Activated CD4-positive, alpha-beta T cell treated with anti-CD3 and anti-CD28 coated beads, Interleukin-2, amount 10 ng/mL, durations not matched to agents 7 days and 5 days (primary cell): Measurements from ENCODE around the gene USP28. TPM values are rescaled to one million over a fixed set of nuclear protein-coding genes. Genes with fewer than 3 reads are reported as not detected.

Experiments used
- CTCF ChIA-PET: fragments of 350-600 bp; sonication (Branson Sonifier 250); formaldehyde crosslinking; loops from one replicate; lab custom pipeline; 2021; ENCODE audit warnings: antibody characterized with exemption; lab: Charles Lee
- POLR2A ChIA-PET: fragments of 350-600 bp; sonication (Branson Sonifier 250); formaldehyde crosslinking; loops from one replicate; lab custom pipeline; 2021; ENCODE audit warnings: antibody characterized with exemption; lab: Charles Lee
- DNase-seq: peaks from one replicate; pipeline ENCODE4 v3.0.0-alpha.2; 2020
- H3K27ac Mint-ChIP-seq: one replicate; pipeline ENCODE4 v1.8.0; 2021; ENCODE audit warnings: mild to moderate bottlenecking, moderate library complexity, mixed read lengths
- H3K27me3 Mint-ChIP-seq: one replicate; pipeline ENCODE4 v1.8.0; 2021; ENCODE audit warnings: mixed read lengths
- H3K36me3 Mint-ChIP-seq: one replicate; pipeline ENCODE4 v1.8.0; 2021; ENCODE audit warnings: low read depth, mixed read lengths
- H3K4me1 Mint-ChIP-seq: one replicate; pipeline ENCODE4 v1.8.0; 2021; ENCODE audit warnings: mixed read lengths
- H3K4me3 Mint-ChIP-seq: one replicate; pipeline ENCODE4 v1.8.0; 2021; ENCODE audit warnings: mild to moderate bottlenecking, moderate library complexity, mixed read lengths
- H3K9me3 Mint-ChIP-seq: one replicate; pipeline ENCODE4 v1.8.0; 2021; ENCODE audit warnings: mixed read lengths
- total RNA-seq, 2 experiments: library from RNA; stranded (reverse); gene quantifications; one replicate each; pipeline ENCODE4 v1.2.3, GENCODE V29; 2021

USP28 gene
- total RNA-seq, 2 experiments from 2014 or later = 36.7 to 36.9 TPM

DNA sequence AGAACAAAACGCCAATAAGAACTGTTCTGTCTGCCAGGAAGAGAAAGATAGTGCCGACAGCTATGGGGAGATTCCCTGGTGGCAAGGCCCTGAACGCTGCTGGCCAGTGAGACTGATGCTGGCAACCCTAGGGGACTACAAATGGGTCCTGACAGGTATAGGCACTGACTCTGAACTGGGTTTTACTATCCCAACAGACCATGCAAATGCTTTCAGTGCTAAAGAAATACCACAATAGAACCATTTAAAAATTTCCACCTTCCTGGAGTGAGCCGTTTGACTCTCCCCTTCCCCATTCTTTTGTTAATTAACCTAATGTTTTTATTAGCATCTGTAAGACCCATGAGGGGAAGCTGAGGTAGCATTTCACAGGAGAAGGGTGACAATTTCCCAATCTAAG is 25.7 kb downstream of the USP28 start:
- ChIA-PET CTCF (interaction anchor here (1.5 kb wide), 1 partner anchor 9 kb away, joined by 3 read pairs; no protein-coding TSS in a partner anchor), POLR2A (no interaction called here)

DNA sequence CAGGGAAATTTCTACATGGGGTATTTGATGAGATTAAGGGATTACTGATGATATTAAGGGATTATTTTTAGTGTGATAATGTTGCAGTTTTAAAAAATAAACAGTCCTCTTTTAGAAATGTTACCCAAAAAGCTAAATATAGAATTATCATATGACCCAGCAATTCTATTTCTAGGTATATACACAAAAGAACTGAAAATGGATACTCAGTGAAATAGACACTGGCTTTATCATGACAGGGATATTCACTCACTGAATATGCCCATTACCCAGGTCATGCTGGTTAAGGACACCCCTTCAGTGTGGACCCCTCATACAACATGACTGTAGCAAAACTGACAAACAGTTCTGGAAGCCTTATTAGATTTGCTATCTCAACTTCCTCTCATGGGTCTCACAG is 27.8 kb downstream of the USP28 start:
- H3K9me3 Mint-ChIP-seq = no peaks in the 10 kb centered on the region
- no peak for DNase-seq
- H3K36me3 Mint-ChIP-seq = peaks cover 31% of the 10 kb centered on the region
- H3K27me3 Mint-ChIP-seq = no peaks in the 10 kb centered on the region
- CTCF ChIA-PET = no interaction called here
- H3K27ac Mint-ChIP-seq = no peak overlapping the region
- POLR2A ChIA-PET = no interaction called here
- no peaks in the 10 kb centered on the region for H3K4me1 Mint-ChIP-seq
- H3K4me3 Mint-ChIP-seq = no peak overlapping the region

More for the DNA sequence above, 25.7 kb downstream of the USP28 start:
- Mint-ChIP-seq H3K27me3 (no peaks in the 10 kb centered on the region), H3K4me3 (no peak overlapping the region), H3K4me1 (no peaks in the 10 kb centered on the region), H3K36me3 (peaks cover 28% of the 10 kb centered on the region), H3K27ac (no peak overlapping the region), H3K9me3 (no peaks in the 10 kb centered on the region)
- DNase-seq = no peak

DNA sequence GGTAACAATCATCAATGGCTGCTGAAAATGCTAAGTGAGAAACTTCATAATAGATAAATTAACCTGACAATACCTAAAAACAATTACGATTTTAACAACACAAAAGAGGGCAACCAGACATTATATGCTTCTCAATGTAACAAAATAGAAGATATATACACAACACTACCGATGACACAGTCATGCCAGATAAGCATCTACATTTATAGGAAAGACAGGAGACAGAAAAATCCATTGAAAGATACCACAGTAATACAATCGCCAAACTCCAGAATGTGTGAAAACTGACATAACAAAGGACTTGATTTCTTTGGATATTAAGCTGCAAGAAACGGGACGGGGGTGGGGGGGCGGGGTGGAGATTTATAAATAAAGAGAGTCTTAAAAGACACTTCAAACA is 28.3 kb downstream of the USP28 start:
- Mint-ChIP-seq H3K4me3 (no peak overlapping the region), H3K27me3 (no peaks in the 10 kb centered on the region), H3K9me3 (no peaks in the 10 kb centered on the region), H3K4me1 (no peaks in the 10 kb centered on the region), H3K27ac (no peak overlapping the region), H3K36me3 (peaks cover 30% of the 10 kb centered on the region)
- ChIA-PET CTCF (no interaction called here), POLR2A (no interaction called here)
- DNase-seq = no peak

DNA sequence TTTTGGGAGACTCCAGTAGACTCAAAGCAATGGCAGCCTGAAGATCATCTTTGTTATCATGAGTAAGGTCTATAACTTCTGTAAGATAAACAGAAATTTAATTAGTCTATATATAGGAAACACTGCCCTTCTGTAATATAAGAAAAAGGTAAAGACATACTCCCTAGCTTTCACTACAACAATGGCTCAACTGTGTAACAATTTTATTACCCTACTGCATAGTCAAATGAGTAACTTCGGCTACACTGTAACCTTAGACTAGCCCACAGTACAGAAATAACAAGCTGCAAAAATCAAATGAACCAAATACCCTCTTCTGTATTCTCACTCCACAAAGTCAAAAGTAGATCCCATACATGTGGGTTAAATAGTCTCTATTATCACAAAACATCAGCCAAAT is 33.7 kb downstream of the USP28 start:
- peak overlapping the region; percentile 44 for H3K4me3 Mint-ChIP-seq
- peaks cover 15% of the 10 kb centered on the region for H3K4me1 Mint-ChIP-seq
- H3K36me3 Mint-ChIP-seq = peaks cover 21% of the 10 kb centered on the region
- peak overlapping the region; percentile 68 for H3K27ac Mint-ChIP-seq
- peaks cover 4% of the 10 kb centered on the region for H3K9me3 Mint-ChIP-seq
- DNase-seq = no peak
- CTCF ChIA-PET = interaction anchor here (1.2 to 1.3 kb wide), 2 partner anchors 23 to 24 kb away, joined by 3 read pairs; no protein-coding TSS in a partner anchor
- no peaks in the 10 kb centered on the region for H3K27me3 Mint-ChIP-seq
- POLR2A ChIA-PET = interaction anchor here (0.7 kb wide), 1 partner anchor 16 kb away, joined by 3 read pairs; no protein-coding TSS in a partner anchor

DNA sequence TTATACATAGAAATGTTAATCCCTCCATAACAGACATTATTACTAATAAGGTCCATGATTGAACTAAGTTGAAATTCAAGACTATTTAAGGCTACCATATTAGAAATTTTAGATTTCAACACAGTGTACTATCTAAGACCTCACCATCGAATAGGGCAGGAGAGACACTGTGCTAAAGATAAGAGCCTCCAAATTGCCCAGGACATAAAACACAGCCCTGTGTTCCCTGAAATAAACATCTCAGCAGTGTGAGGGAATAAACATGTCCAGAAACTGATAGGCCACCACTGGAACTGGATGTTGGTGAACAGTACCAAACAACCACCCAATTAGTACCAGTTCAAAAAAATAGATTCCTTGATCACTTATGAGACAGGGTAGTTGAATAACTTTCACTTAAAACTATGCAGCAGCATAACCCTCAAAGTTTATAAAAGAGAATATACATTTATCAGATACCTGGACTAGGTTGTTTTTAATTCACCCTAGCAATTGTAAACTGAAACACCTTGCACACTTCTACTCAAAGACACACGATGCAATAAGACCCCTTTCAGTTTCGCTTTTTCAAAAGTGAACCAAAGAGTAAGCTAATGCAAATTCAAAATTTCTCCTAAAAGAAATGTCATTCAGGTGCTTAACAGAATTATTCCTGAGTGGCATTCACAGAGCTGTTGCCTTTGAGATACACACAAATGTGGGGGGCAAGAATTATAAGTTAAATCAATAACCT is 34.3 kb downstream of the USP28 start:
- H3K4me1 Mint-ChIP-seq = peaks cover 15% of the 10 kb centered on the region
- H3K27me3 Mint-ChIP-seq = no peaks in the 10 kb centered on the region
- POLR2A ChIA-PET = no interaction called here
- peak overlapping the region; percentile 44 for H3K4me3 Mint-ChIP-seq
- H3K9me3 Mint-ChIP-seq = peaks cover 4% of the 10 kb centered on the region
- H3K36me3 Mint-ChIP-seq = peaks cover 21% of the 10 kb centered on the region
- H3K27ac Mint-ChIP-seq = peak overlapping the region; percentile 68
- CTCF ChIA-PET = interaction anchor here (0.6 to 1.3 kb wide), 4 partner anchors 9 to 24 kb away, joined by 3 read pairs; no protein-coding TSS in a partner anchor
- DNase-seq = no peak

DNA sequence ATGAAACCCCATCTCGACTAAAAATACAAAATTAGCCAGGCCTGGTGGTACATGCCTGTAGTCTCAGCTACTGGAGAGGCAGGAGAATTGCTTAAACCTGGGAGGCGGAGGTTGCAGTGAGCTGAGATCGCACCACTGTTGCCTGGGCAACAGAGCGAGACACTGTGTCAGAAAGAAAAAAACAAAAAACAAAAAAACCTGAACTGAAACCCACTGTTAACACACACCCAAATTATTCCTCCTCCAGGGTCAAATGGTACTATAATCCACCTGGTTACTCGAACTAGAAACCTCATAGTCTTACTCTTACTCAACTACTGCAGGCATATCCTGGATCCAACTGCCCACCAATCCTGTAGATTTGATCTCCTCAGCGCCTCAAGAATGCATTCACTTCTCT is 35.5 kb downstream of the USP28 start:
- POLR2A ChIA-PET = no interaction called here

DNA sequence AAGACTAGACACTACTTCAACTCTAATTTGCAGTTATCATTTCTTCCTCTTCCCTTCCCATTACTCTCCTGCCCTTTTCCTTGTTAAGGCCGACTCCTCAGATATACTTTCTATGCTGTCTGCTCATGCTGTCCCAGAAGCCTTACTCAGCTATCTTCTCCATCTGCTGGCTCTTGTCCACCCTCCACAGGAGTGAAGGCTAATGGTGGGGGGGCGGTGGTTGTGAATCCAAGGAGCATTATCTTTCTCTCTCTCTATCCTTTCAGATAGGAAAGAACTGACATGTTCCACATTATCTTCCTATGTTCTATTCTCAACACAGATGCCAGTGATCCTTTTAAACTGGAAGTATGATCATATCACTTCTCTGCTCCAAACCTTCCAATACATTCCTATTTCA is 37.4 kb downstream of the USP28 start:
- ChIA-PET POLR2A (interaction anchor here (0.7 kb wide), 1 partner anchor 155 kb away, joined by 3 read pairs; no protein-coding TSS in a partner anchor), CTCF (no interaction called here)
- DNase-seq = no peak

More for the DNA sequence above, 35.5 kb downstream of the USP28 start:
- CTCF ChIA-PET = interaction anchor here (1.2 to 1.3 kb wide), 2 partner anchors 10 to 22 kb away, joined by 3 read pairs; no protein-coding TSS in a partner anchor
- no peak overlapping the region for H3K4me3 Mint-ChIP-seq
- H3K27me3 Mint-ChIP-seq = no peaks in the 10 kb centered on the region
- peaks cover 4% of the 10 kb centered on the region for H3K9me3 Mint-ChIP-seq
- peaks cover 15% of the 10 kb centered on the region for H3K4me1 Mint-ChIP-seq
- H3K36me3 Mint-ChIP-seq = peaks cover 21% of the 10 kb centered on the region
- DNase-seq = no peak
- peak overlapping the region; percentile 16 for H3K27ac Mint-ChIP-seq

DNA sequence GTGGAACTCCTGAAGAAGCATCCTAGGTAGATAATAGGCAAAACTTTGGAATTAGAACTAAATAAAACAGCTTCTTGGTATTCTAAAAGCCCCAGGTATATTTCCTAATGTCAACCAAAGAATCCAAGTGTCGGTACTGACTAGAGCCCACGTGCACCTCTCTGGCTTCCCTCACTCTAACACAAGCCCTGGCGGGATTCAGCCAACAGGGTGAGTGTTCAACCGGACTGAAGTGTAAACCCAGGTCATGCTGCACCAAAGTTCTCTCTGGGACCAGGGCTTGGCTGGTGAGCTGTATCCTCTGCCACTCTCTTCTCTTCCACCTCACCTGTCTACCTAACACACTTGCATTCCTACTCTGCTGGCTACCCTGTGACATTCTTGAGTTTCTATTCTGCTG is 40.1 kb downstream of the USP28 start:
- ChIA-PET POLR2A (no interaction called here), CTCF (interaction anchor here (0.6 kb wide), 1 partner anchor 43 kb away, joined by 3 read pairs; no protein-coding TSS in a partner anchor)
- no peak overlapping the region for H3K27ac Mint-ChIP-seq
- H3K4me1 Mint-ChIP-seq = peaks cover 5% of the 10 kb centered on the region
- DNase-seq = no peak
- H3K9me3 Mint-ChIP-seq = no peaks in the 10 kb centered on the region
- H3K4me3 Mint-ChIP-seq = no peak overlapping the region
- H3K36me3 Mint-ChIP-seq = peaks cover 16% of the 10 kb centered on the region
- H3K27me3 Mint-ChIP-seq = no peaks in the 10 kb centered on the region

More for the DNA sequence above, 37.4 kb downstream of the USP28 start:
- Mint-ChIP-seq H3K27me3 (no peaks in the 10 kb centered on the region), H3K4me3 (no peak overlapping the region), H3K9me3 (peaks cover 4% of the 10 kb centered on the region), H3K36me3 (peaks cover 16% of the 10 kb centered on the region), H3K4me1 (peaks cover 15% of the 10 kb centered on the region), H3K27ac (no peak overlapping the region)

DNA sequence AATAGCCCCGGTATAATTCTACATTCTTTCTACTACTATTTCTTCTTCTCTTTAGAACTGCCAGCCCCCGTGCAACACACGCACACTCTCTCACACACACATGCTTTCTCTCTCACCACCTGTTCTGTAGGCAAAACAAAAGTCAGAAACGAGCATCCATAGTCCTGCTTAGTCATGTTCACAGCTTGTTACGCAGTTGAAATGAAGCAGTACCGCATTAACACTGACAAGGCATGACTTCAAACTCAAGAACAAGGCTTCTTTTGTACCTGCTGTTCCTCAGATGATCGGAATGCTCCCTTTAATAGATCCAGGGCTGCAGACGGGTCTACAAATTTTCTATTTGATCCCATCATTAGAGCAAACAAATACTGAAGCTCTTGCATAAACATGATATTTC is 42.2 kb downstream of the USP28 start:
- H3K4me3 Mint-ChIP-seq = no peak overlapping the region
- no peak for DNase-seq
- H3K27me3 Mint-ChIP-seq = no peaks in the 10 kb centered on the region
- CTCF ChIA-PET = interaction anchor here (0.6 to 1.1 kb wide), 2 partner anchors 19 to 27 kb away, joined by 3 to 5 read pairs; no protein-coding TSS in a partner anchor
- peaks cover 17% of the 10 kb centered on the region for H3K36me3 Mint-ChIP-seq
- peaks cover 3% of the 10 kb centered on the region for H3K4me1 Mint-ChIP-seq
- no peaks in the 10 kb centered on the region for H3K9me3 Mint-ChIP-seq
- POLR2A ChIA-PET = no interaction called here
- no peak overlapping the region for H3K27ac Mint-ChIP-seq

DNA sequence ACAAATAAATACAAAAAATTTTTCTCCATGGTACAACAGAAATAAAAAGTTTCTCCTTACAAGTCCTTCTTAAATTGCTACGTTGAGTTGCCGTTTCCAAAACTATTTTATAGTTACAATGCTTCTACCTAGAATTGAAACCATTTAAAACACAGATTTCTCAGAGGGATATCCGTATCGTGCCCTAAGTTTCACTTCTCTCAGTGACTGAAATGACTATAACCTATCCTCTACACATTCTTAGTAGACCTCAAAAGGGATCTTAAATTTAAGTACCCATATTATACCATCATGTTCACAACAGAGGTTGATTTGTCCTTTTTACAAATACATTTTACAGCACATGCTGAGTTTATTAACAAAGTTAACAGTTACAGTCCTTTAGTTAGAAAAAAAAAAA is 44.1 kb downstream of the USP28 start:
- ChIA-PET CTCF (interaction anchor here (0.6 to 1.3 kb wide), 3 partner anchors 12 to 112 kb away, joined by 3 to 4 read pairs (median 4); no protein-coding TSS in a partner anchor), POLR2A (no interaction called here)
- H3K4me3 Mint-ChIP-seq = no peak overlapping the region
- no peaks in the 10 kb centered on the region for H3K27me3 Mint-ChIP-seq
- H3K9me3 Mint-ChIP-seq = no peaks in the 10 kb centered on the region
- no peak for DNase-seq
- peaks cover 24% of the 10 kb centered on the region for H3K36me3 Mint-ChIP-seq
- H3K27ac Mint-ChIP-seq = no peak overlapping the region
- peaks cover 3% of the 10 kb centered on the region for H3K4me1 Mint-ChIP-seq

DNA sequence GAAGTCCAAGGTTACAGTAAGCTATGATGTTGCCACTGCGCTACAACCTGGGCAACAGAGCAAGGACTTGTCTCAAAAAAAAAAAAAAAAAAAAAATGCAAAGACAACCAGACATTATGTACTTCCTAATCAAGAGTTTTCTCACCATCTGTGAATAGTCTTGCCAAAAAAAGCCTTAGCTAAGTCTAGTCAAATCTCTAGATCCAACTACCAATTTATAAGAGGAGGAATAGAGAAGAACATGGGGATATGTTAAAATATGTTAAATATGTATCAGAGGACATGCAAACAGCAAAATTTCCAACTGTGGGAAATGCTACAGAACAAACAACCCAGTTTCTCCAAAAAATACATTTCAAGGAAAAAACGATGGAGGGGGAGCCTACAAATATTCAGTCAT is 45.6 kb downstream of the USP28 start:
- no peaks in the 10 kb centered on the region for H3K9me3 Mint-ChIP-seq
- ChIA-PET POLR2A (no interaction called here), CTCF (interaction anchor here (1.0 to 1.5 kb wide), 2 partner anchors 9 to 39 kb away, joined by 3 to 4 read pairs; no protein-coding TSS in a partner anchor)
- DNase-seq = no peak
- H3K4me3 Mint-ChIP-seq = no peak overlapping the region
- H3K27me3 Mint-ChIP-seq = no peaks in the 10 kb centered on the region
- H3K27ac Mint-ChIP-seq = peak overlapping the region; percentile 54
- peaks cover 35% of the 10 kb centered on the region for H3K36me3 Mint-ChIP-seq
- peaks cover 3% of the 10 kb centered on the region for H3K4me1 Mint-ChIP-seq

DNA sequence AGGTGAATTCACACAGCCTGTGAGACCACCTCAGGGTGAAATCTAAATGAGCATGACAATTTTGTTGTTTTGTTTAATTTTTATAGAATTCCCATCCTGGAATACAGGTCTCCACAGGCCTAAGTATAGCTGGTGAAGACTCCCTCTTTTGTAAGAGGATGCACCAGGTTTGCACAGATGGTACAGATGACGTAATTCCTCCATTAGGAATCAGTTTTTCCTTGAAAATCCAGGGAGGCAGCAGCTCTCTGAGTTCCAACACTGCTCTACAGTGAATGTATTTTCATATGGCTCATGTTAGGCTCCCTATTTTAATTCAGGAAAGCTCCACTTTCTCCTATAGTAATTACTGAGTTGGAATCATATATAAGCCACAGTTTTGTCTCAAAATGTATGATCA is 47.2 kb downstream of the USP28 start:
- Mint-ChIP-seq H3K4me1 (peaks cover 3% of the 10 kb centered on the region), H3K27ac (no peak overlapping the region), H3K4me3 (no peak overlapping the region), H3K9me3 (no peaks in the 10 kb centered on the region), H3K27me3 (no peaks in the 10 kb centered on the region), H3K36me3 (peaks cover 38% of the 10 kb centered on the region)
- DNase-seq = no peak
- ChIA-PET CTCF (interaction anchor here (0.8 kb wide), 1 partner anchor 56 kb away, joined by 3 read pairs; no protein-coding TSS in a partner anchor), POLR2A (no interaction called here)

DNA sequence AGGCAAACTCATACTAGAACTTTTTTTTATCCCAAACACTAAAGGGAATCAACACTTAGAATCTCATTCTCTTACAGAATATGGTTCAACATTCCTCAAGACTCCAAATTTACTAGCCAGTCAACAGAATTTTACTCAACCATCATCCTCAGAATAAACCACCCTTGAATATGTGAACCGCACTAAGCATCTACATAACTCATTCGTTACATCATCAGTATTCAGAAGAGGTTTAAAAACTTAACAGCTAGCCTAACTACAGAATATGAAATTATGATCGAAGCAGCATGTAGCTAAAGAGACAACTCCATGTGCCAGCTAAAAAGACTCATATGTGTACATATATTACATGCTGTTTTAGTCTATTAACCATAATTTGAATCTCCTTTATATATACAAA is 47.9 kb downstream of the USP28 start:
- DNase-seq = no peak
- CTCF ChIA-PET = interaction anchor here (0.8 kb wide), 1 partner anchor 56 kb away, joined by 3 read pairs; no protein-coding TSS in a partner anchor
- Mint-ChIP-seq H3K36me3 (peaks cover 39% of the 10 kb centered on the region), H3K27ac (no peak overlapping the region), H3K4me3 (no peak overlapping the region), H3K27me3 (no peaks in the 10 kb centered on the region), H3K9me3 (no peaks in the 10 kb centered on the region), H3K4me1 (peaks cover 3% of the 10 kb centered on the region)
- POLR2A ChIA-PET = no interaction called here
